Psoas muscle (tissue), 8 donors: Measurements from ENCODE around the gene THRB. TPM values are rescaled to one million over a fixed set of nuclear protein-coding genes. Genes with fewer than 3 reads are reported as not detected.

ENCODE experiments used
- ATAC-seq, 4 donors: fragments of 200-7000 bp; cut with Tn5 transposase; one replicate each; pipeline ENCODE4 v1.9.1; 2020; ENCODE audit warnings: moderate library complexity in 3 of 4, mild to moderate bottlenecking in 2 of 4
- DNase-seq, 2 donors: peaks; one replicate each; pipeline ENCODE4 v3.0.0-alpha.2; 2020
- H3K27ac ChIP-seq: fragments of 200-600 bp; one replicate; pipeline ENCODE4 v1.8.0; 2022
- H3K27me3 ChIP-seq, 3 donors: fragments of 200-600 bp in 1 of 3; one replicate each; pipeline versions ENCODE4 v1.6.1 to v1.8.0; 2013 to 2022; ENCODE audit warnings: low read length in 2 of 3, mild to moderate bottlenecking in 2 of 3, moderate library complexity in 1 of 3; ENCODE audit not compliant: insufficient read depth in 3 of 3
- H3K36me3 ChIP-seq, 2 donors: fragments of 200-600 bp in 1 of 2; one replicate each; pipeline versions ENCODE4 v1.6.1 to v1.8.0; 2013 to 2022; ENCODE audit warnings: low read depth in 1 of 2, mild to moderate bottlenecking in 1 of 2, moderate library complexity in 1 of 2; ENCODE audit not compliant: insufficient read depth in 1 of 2
- H3K4me1 ChIP-seq: fragments of 200-600 bp; one replicate; pipeline ENCODE4 v1.8.0; 2022
- H3K4me3 ChIP-seq: fragments of 200-600 bp; one replicate; pipeline ENCODE4 v1.8.0; 2022; ENCODE audit warnings: mild to moderate bottlenecking
- H3K9me3 ChIP-seq: fragments of 200-600 bp; one replicate; pipeline ENCODE4 v1.8.0; 2022
- CTCF ChIP-seq: fragments of 200-600 bp; IDR thresholded peaks from one replicate; pipeline ENCODE4 v1.8.0; 2022; ENCODE audit warnings: antibody characterized with exemption
- WGBS, 3 donors: extraction: QIAGEN DNeasy Blood & Tissue Kit; methylation state at CpG; one replicate each; pipeline versions ENCODE4 v1.1.6 to v1.1.7; 2013; 5-methylcytosine and 5-hydroxymethylcytosine counted together
- intact Hi-C, 2 donors: fragments of 100-400 bp; cut with DNase I; formaldehyde crosslinking; loops; one replicate each; pipeline versions ENCODE4 v1.11.0 to v1.14.2; 2022
- polyA plus RNA-seq, 3 donors: library from polyadenylated mRNA; stranded (reverse); fragments of 200-250 nt; gene quantifications; one replicate each; pipeline ENCODE4 v1.2.3, GENCODE V29; 2013
- total RNA-seq, 4 donors: library from RNA; stranded (reverse); fragmentation: NEBNext Ultra II Directional in 2 of 4; extraction: Animal tissue kit (Norgen Biotek cat#: 25700) in 2 of 4; gene quantifications; one replicate each; pipeline versions ENCODE4 v1.2.1 to v1.2.4, GENCODE V29; 2021 to 2023
- donor health status: healthy with polysubstance abuse.
- donor health status: DM: no; HTN: no; CAD: no; lungs with moderate emphysema.
- donor health status: Bipolar disorder and iron deficiency.
- donor health status: healthy.
- donor health status: DM: yes; HTN: yes; CAD: no.
- donor health status: DM: no; HTN: no; CAD: no.
- donor health status: DM: no; HTN: no; CAD: no.
- donor health status: DM: yes; HTN: yes; CAD: no.

THRB gene
- total and polyA plus RNA-seq, 7 donors = 11.5 to 38.6 (median 31.4) TPM

GRCh38 chr3:24245056-24245455 is 249.6 kb downstream of the THRB start:
- H3K36me3 ChIP-seq = no peaks in the 10 kb centered on the region
- ATAC-seq (no peak), DNase-seq (no peak)
- WGBS, 3 donors = 78 to 85% (median 84%) methylated on average over 2 of the region's 2 CpGs
- intact Hi-C loops = no loop called here
- no peak for TF ChIP-seq CTCF
- no peak overlapping the region for H3K4me3 ChIP-seq
- H3K27ac ChIP-seq = no peak overlapping the region
- H3K9me3 ChIP-seq = no peaks in the 10 kb centered on the region
- H3K4me1 ChIP-seq = peaks cover 20% of the 10 kb centered on the region
- H3K27me3 ChIP-seq = no peaks in the 10 kb centered on the region

- Histone ChIP-seq H3K9me3 (no peaks in the 10 kb centered on the region), H3K4me1 (peaks cover 20% of the 10 kb centered on the region), H3K36me3 (no peaks in the 10 kb centered on the region), H3K27me3 (no peaks in the 10 kb centered on the region), H3K4me3 (no peak overlapping the region), H3K27ac (no peak overlapping the region)
- 64 to 92% (median 91%) methylated on average over 1 of the region's 1 CpG for whole genome bisulfite sequencing, 3 donors
- DNase-seq (no peak), ATAC-seq (no peak)
- no peak for TF ChIP-seq CTCF
- intact Hi-C loops = loop anchor here in 1 of 2 donors (5.0 kb wide), 1 partner anchor 352 kb away; no protein-coding TSS in a partner anchor
Measured at GRCh38 chr3:24244491-24244890, 250.2 kb downstream of the THRB start.

GRCh38 chr3:24242012-24242698 is 252.5 kb downstream of the THRB start:
- no peak for DNase-seq
- Histone ChIP-seq H3K4me1 (peaks cover 38% of the 10 kb centered on the region), H3K36me3 (no peaks in the 10 kb centered on the region), H3K4me3 (no peak overlapping the region), H3K9me3 (no peaks in the 10 kb centered on the region), H3K27ac (peak overlapping the region; percentile 74), H3K27me3 (no peaks in the 10 kb centered on the region)
- intact Hi-C loops = loop anchor here in 1 of 2 donors (5.0 kb wide), 1 partner anchor 350 kb away; no protein-coding TSS in a partner anchor
- WGBS, 3 donors = 5 to 11% (median 9%) methylated on average over 6 of the region's 6 CpGs
- no peak for TF ChIP-seq CTCF
- ATAC-seq = peak; percentile 68 to 81 (median 74)

- Histone ChIP-seq H3K4me1 (peaks cover 41% of the 10 kb centered on the region), H3K36me3 (no peaks in the 10 kb centered on the region), H3K27ac (peak overlapping the region; percentile 74), H3K9me3 (no peaks in the 10 kb centered on the region), H3K27me3 (no peaks in the 10 kb centered on the region), H3K4me3 (no peak overlapping the region)
- no peak for TF ChIP-seq CTCF
- 75 to 92% (median 80%) methylated on average over 6 of the region's 6 CpGs for WGBS, 3 donors
- DNase-seq = no peak
- intact Hi-C loops = loop anchor here in 1 of 2 donors (5.0 kb wide), 1 partner anchor 348 kb away; no protein-coding TSS in a partner anchor
- ATAC-seq = no peak
Measured at GRCh38 chr3:24240306-24240705, 254.3 kb downstream of the THRB start.
